ENCODE data around the gene NR2F1-AS1.

NR2F1-AS1 gene

DNA sequence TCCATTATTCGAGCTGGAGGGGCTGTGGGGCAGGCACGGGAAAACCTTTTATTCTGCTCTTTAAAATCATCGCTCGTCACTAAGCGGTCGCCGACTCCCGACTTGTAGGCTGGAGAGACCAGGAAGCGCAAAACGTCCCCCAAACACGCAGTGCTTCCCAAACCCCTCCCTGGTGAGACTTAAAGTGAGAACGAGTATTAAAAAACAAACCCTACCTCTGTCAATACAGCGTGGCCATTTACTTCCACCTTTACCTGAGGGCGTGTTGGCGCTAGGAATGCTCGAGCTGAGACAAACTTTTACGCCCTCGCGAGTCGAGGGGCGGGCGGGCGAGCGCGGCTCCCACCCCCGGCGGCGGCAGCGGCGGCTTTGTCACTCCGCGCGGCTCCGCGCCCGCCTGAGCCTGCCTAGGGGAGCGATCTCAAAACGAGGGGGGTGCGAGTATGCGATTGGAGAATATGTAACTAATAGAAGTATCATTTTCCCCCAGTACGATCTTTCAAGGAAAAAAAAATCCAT lies at the start of gene NR2F1-AS1:
NR2F1-AS1 (minus strand) TSS at position 293 of the 519 bp plus-strand sequence.
- DNase-seq (ENCODE audit: low read depth in 2 of 2): no peak

- no peak for DNase-seq (ENCODE audit: low read depth in 2 of 2)
Measured at GRCh38 chr5:93626801-93627200, 45.8 kb upstream of the NR2F1-AS1 start.

DNA sequence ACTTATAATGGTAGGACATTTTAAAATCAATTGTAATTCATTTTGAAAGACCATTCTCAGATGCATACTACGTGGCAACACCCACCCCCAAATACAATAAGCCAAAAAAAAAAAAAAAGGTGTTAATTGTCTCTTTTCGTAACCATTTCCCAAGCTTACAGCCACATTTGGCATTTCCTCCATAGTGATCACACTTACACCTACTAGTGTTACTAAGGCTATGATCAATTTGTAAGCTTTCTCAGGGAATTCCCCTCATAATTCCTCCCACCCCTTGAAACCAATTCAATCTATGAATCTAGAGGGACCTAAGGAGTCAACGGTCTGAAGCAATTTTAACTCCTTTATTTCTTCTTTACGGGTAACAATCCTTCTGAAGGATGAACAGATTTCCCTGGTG lies 42.1 kb upstream of the NR2F1-AS1 start:
- no peak for DNase-seq (ENCODE audit: low read depth in 2 of 2)

DNA sequence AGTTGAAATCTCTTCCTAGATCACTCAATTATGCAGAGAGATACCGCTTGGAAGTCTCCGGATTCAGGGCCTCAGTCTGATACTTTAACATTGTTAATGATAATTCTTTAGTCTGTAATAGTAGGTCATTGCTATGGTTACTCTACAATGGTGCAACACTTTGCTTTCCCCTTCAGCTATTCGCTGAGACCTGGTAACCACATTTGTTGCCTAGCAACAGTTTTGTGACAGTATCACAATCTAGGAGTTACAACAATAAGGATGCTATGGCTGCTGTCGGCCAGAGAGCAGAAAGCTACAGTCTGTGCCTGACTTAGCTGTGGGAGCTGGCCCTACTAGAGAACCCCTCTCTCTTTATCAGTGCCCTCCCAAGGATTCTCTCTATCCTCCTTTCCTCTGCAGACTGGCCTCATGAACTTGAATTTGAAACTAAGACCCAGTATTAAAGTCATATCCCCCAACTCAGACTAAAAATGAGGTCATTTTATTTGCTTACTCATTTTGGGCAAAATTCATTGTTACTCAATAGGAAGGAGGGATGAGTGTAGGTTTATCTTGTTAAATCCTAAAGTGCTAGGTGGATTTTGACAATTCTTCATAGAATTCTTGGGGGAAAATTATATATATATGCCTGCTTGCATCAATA lies 41.3 kb upstream of the NR2F1-AS1 start:
- no peak for DNase-seq (ENCODE audit: low read depth in 2 of 2)

GRCh38 chr5:93621327-93621798 lies 40.3 kb upstream of the NR2F1-AS1 start:
- DNase-seq (ENCODE audit: low read depth in 2 of 2): no peak

DNA sequence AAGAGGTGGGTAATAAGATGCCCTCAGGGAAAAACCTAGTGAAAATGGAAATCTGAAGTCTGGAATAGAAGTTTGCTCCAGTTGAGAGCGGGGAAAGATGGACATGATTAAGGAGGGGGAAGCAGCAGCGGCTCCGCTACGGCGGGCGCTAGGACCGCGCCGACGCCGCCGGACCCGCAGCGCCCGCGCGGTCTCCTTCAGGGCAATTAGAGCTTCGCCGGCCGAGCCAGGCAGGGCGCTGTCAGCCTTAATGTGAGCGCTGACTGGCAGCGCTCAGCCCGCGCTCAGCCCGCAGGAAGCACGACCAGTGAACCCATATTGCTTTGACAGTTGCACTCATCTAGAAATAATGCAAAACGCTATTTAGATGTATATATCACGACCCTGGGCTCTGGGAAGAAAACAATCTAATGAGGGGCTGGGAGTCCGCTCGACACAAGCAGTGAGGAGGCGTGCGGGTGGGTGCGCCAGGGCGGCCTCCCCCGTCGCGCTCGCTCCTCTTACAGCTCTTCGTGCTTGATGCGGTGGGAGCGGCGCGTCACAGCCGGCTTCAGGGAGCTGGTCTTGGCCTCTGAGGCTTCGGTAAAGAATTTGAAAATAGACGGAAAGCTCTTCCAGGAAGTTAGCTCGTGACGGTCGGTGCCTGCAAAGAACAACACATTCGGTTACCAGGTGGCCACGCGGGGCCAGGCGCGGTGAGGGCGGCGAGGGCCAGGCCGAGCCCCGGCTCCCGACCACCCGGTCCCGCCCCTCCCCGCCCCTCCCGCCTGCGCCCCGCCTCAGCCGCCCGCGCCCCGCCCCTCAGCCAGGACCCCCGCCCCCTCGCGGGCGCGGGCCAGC lies 39.7 kb upstream of the NR2F1-AS1 start:
- peak; percentile 46 to 47 for DNase-seq (ENCODE audit: low read depth in 2 of 2)

DNA sequence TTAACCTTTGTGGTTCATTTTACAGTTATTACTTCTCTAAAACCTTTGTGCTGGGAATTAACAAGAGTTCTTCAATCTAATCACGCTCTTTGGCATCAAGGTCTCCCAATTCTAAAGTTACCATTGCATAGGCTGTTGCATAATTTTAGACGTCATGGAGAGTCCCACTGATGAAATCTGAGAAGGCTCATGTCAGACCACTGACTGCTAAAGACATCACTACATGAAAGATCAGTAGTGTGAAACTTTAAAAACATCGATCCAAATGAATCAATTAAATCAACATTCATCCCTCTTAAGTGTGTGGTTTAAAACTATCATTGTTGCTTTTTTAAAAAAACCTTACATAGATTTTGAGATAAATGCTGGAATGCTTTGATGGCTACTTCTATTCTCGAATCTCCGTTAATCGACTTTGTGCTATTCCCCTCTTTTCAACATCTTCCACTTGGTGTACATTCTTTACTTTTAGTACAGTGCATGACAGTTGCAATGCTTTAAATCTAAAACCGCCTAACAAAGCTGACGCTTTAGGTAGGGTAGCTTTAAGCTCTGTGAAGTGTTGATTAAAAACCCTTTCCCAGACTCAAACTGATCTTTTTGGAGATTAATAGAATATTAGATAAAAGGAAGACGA lies 35.6 kb upstream of the NR2F1-AS1 start:
- no peak for DNase-seq (ENCODE audit: low read depth in 2 of 2)

- no peak for DNase-seq (ENCODE audit: low read depth in 2 of 2)
Measured at GRCh38 chr5:93612855-93613243, 31.8 kb upstream of the NR2F1-AS1 start.

- no peak for DNase-seq (ENCODE audit: low read depth in 2 of 2)
Measured at GRCh38 chr5:93611976-93612854, 31.2 kb upstream of the NR2F1-AS1 start.

- DNase-seq (ENCODE audit: low read depth in 2 of 2): no peak
Measured at GRCh38 chr5:93611273-93611975, 30.4 kb upstream of the NR2F1-AS1 start.

DNA sequence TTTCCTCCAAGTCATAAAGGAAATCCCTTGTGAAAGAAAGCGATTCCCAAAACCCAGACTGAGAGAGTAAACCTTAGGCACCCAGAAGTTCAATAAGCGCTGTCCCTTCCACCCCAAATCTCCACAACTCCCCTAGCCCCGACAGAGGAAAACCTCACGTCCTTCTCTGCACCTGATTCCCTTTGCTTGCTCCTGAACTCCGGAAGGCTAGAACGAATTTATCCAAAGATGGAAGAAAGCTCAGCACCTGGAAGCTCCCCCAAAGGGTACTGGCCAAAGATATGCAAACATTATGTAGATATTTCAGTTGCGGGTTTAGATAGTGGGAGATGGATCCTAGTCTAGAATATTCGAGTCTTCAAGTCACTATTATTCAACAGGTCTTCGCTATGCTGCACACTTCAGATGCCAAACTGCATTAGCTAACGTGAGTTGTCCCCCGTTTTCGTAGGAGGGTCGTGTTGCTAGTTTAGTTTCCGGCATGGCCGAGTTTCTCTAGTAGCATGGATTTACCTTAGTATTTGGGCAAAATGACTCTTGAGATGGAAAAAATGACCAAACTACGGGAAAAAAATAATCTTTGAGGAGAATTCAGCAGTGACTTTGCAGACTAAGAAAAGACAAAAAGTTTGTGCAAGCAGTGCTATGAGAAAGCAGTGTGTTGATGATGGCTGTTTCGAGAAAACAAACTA lies 29.7 kb upstream of the NR2F1-AS1 start:
- no peak for DNase-seq (ENCODE audit: low read depth in 2 of 2)

GRCh38 chr5:93609762-93610161 lies 28.7 kb upstream of the NR2F1-AS1 start:
- no peak for DNase-seq (ENCODE audit: low read depth in 2 of 2)

DNA sequence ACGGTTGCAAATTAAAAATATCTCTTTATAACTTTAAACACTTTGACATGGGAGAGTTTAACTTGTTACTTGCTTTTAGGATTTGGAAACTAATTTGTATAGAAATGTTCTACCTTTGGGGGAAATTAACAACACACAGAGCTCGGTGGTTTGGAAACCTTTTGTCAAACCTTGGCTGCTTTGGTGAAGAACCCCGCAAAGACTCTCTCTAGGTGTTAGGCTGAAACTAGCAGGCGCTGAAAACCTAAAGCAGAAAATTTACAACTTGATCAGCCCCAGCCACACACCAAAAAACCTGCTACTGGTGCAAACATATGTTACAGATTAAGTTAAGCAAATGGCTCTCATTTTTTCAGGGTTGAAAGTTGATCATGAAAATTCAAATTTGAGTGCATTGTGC lies 27.8 kb upstream of the NR2F1-AS1 start:
- no peak for DNase-seq (ENCODE audit: low read depth in 2 of 2)

DNA sequence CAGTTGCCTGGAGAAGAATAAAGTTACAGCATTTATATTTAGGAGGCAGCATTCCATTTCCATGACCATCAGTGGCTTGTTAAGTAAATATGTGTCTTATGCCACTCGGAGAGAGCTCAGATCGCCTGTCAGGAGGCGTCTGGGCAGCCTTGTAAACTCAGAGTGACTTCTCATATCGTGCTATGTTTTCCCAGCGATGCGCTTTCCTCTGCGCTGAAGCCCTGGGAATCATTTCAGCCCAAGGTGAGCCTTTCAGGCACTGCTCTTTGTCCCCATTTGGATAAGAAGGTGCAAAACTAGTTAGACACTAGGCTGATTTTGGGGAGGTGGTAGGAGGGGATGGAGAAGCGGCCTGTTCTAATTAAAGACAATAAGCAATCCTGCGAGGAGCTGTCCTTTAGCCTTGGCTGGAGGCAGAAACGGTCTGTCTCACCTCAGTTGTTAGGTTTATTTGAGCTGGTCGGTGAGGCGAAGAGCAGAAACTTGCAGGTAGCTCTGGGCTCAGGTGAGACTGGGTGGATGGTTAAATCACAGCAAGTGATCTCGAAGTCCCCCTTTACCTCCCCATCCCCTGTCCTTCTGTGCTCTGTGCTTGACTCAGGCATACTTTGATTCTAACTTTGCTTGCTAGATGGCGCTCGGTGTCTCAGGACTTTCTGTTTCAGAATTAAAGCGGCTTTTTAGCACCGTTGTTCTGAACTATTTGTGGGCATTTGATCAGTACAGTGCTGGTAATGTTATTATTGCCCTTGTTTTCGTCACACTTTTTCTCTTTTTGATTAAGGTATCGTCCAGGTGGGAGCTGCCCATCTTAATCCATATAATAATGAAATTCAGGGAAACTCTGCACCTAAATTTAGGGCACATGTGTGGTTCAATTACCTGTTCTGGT lies 26.6 kb upstream of the NR2F1-AS1 start:
- no peak for DNase-seq (ENCODE audit: low read depth in 2 of 2)

DNA sequence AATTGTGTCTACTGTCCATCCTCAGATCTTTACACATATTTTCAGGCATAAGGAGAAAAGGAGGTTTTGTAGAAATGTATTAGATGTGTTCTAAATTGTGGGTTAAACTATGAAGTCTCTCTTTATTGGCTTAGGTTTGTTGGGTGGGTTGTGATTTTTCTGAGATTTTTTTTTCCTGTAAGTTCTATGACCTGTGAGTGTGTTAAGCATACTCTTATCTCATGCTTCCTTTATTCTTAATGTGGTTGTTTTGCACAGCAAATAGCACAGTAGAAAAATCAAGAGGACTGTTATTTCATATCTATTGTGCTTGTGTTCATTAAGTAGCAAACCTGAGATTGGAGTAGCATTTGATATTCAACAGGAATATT lies 25.3 kb upstream of the NR2F1-AS1 start:
- DNase-seq (ENCODE audit: low read depth in 2 of 2): no peak

DNA sequence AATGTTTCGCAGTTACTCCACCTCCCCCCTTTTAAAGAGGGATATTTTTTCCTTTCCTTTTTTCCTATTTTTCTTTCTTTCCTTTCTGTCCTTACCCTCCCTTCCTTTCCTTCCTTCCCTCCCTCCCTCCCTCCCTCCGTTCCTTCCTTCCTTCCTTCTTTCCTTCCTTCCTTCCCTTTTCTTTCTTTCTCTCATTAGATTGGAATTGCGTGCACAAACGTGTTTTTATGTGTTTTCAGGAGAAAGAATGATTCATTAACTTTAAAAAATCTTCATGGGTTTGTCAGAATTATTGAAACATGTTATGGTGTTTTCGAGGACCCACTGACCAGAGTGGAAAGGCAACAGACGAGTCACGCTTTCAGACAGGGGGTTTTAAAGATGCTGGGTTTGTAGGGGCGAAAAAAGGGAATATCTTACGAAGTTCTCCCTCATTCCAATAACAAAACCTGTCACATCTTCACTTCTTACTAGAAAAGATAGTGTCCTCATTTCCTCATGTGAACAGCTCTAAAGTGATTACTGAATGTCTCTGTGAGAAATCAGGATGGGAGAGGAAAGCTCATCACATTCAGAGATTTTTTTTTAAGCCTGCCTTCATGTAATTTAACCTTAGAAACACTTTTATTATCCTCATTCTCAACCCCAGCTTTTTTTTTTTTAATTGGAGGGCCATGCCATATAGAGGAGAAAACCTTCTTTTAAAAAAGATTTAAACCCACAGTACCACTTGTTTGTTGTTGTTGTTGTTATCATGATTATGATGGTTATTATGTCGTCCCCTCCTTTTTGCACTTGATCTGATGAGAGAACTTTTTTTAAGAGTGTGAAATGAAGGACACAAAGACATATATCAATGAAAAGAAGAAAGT lies 23.9 kb upstream of the NR2F1-AS1 start:
- no peak for DNase-seq (ENCODE audit: low read depth in 2 of 2)

DNA sequence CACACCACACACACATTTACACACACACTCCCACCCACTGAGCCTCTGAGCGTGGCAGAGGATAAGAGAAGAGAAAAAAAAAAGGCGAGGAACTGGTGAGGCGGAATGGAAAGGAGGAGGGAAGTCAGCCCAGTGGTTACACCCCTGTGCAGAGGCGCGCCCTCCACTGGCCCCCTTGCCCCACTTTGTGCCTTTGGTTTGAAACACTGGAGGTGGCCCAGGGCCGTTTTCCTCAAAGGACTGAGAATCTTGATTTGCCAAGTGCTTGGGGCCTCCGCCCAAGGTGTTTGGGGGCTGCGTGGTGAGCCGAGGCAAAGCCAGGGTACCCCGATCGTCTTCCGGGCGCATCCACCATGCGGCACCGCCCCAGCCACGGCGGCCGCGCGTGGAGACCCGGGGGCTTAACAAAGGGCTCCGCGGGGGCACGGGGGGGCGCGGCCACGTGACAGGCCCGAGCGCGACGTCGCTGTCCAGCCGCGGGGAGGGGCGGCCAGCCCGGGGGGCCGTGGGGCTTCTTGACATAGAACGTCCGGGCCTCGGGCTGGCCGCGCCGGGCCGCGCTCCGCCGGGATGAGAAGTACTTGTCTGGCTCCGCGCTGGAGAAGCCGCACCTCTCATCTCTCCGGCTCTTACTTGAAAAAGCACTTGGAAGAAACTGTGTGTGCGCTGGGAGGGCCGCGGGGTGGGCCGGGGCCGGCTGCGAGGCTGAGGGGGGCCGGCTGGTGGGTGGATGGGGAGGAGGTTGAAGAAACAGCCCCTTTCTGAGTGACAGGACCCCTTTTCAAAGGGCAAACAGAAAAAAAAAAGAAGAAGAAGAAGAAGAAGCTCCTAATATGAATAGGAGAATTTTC lies 23.0 kb upstream of the NR2F1-AS1 start:
- DNase-seq (ENCODE audit: low read depth in 2 of 2): no peak

Data from stimulated activated CD8-positive, alpha-beta memory T cell treated with anti-CD3 and anti-CD28 coated beads, Interleukin-2, amount 100 ng/mL, for 48 hours (primary cell).